Thymus (tissue), 14 donors: Measurements from ENCODE around the gene FAM120B. TPM values are rescaled to one million over a fixed set of nuclear protein-coding genes. Genes with fewer than 3 reads are reported as not detected.

Experiments used
- DNase-seq, 9 donors: peaks; one replicate each; pipeline ENCODE4 v3.0.0-alpha.2; 2013; ENCODE audit warnings: low spot score in 9 of 9, low read depth in 6 of 9, missing footprints in 1 of 9
- H3K27ac ChIP-seq, 2 donors: one replicate each; pipeline ENCODE4 v1.5.1; 2013; ENCODE audit warnings: control low read depth in 1 of 2, low read depth in 1 of 2, low read length in 1 of 2, mild to moderate bottlenecking in 1 of 2, moderate library complexity in 1 of 2
- H3K27me3 ChIP-seq, 2 donors: one replicate each; pipeline ENCODE4 v1.5.1; 2013; ENCODE audit warnings: low read length in 1 of 2; ENCODE audit not compliant: control insufficient read depth in 2 of 2, insufficient read depth in 1 of 2
- H3K36me3 ChIP-seq, 2 donors: one replicate each; pipeline ENCODE4 v1.5.1; 2013; ENCODE audit warnings: low read length in 1 of 2, mild to moderate bottlenecking in 1 of 2, moderate library complexity in 1 of 2; ENCODE audit not compliant: control insufficient read depth in 2 of 2, insufficient read depth in 2 of 2
- H3K4me1 ChIP-seq, 2 donors: one replicate each; pipeline ENCODE4 v1.5.1; 2013; ENCODE audit warnings: low read length in 2 of 2; ENCODE audit not compliant: control insufficient read depth in 2 of 2, insufficient read depth in 2 of 2
- H3K4me3 ChIP-seq, 2 donors: one replicate each; pipeline ENCODE4 v1.5.1; 2013; ENCODE audit warnings: low read length in 2 of 2, control low read depth in 1 of 2, mild to moderate bottlenecking in 1 of 2
- H3K9me3 ChIP-seq, 2 donors: one replicate each; pipeline ENCODE4 v1.5.1; 2013; ENCODE audit warnings: low read length in 1 of 2, mild to moderate bottlenecking in 1 of 2; ENCODE audit not compliant: control insufficient read depth in 2 of 2, insufficient read depth in 1 of 2
- WGBS: extraction: QIAGEN DNeasy Blood & Tissue Kit; methylation state at CpG from one replicate; pipeline ENCODE4 v1.1.7; 2013; 5-methylcytosine and 5-hydroxymethylcytosine counted together
- long read RNA-seq, 10 donors: transcript quantifications; one replicate each; lab custom pipeline, GENCODE V29; 2026
- polyA plus RNA-seq: library from polyadenylated mRNA; stranded (reverse); fragments of 200-250 nt; gene quantifications from one replicate; pipeline ENCODE4 v1.2.3, GENCODE V29; 2013
- total RNA-seq: library from RNA; stranded (reverse); fragments of 120-200 nt; gene quantifications from one replicate; pipeline ENCODE4 v1.2.4, GENCODE V29; 2013
- donor health status: healthy.

Gene FAM120B, protein sequence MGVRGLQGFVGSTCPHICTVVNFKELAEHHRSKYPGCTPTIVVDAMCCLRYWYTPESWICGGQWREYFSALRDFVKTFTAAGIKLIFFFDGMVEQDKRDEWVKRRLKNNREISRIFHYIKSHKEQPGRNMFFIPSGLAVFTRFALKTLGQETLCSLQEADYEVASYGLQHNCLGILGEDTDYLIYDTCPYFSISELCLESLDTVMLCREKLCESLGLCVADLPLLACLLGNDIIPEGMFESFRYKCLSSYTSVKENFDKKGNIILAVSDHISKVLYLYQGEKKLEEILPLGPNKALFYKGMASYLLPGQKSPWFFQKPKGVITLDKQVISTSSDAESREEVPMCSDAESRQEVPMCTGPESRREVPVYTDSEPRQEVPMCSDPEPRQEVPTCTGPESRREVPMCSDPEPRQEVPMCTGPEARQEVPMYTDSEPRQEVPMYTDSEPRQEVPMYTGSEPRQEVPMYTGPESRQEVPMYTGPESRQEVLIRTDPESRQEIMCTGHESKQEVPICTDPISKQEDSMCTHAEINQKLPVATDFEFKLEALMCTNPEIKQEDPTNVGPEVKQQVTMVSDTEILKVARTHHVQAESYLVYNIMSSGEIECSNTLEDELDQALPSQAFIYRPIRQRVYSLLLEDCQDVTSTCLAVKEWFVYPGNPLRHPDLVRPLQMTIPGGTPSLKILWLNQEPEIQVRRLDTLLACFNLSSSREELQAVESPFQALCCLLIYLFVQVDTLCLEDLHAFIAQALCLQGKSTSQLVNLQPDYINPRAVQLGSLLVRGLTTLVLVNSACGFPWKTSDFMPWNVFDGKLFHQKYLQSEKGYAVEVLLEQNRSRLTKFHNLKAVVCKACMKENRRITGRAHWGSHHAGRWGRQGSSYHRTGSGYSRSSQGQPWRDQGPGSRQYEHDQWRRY
- total RNA-seq (12.1 TPM), polyA plus RNA-seq (13.6 TPM)
- long read RNA-seq, donor 1, partial matches to known transcripts: 0 of 1 reads
- long read RNA-seq, donor 1, other reads (novel, unspliced or antisense): 0 of 1 reads
- long read RNA-seq, donor 2: 0 reads
- long read RNA-seq, donor 3, partial matches to known transcripts: 8 of 8 reads
- long read RNA-seq, donor 3, other reads (novel, unspliced or antisense): 0 of 8 reads
- long read RNA-seq, donor 4: 0 reads
- long read RNA-seq, donor 5, full-length matches to known transcripts: 7 of 26 reads
- long read RNA-seq, donor 5, partial matches to known transcripts: 19 of 26 reads
- long read RNA-seq, donor 5, other reads (novel, unspliced or antisense): 0 of 26 reads
- long read RNA-seq, donor 6, full-length matches to known transcripts: 3 of 9 reads
- long read RNA-seq, donor 6, partial matches to known transcripts: 6 of 9 reads
- long read RNA-seq, donor 6, other reads (novel, unspliced or antisense): 0 of 9 reads
- long read RNA-seq, donor 7, partial matches to known transcripts: 6 of 6 reads
- long read RNA-seq, donor 7, other reads (novel, unspliced or antisense): 0 of 6 reads
- long read RNA-seq, donor 8, partial matches to known transcripts: 8 of 8 reads
- long read RNA-seq, donor 8, other reads (novel, unspliced or antisense): 0 of 8 reads
- long read RNA-seq, donor 9, full-length matches to known transcripts: 2 of 2 reads
- long read RNA-seq, donor 9, partial matches to known transcripts: 0 of 2 reads
- long read RNA-seq, donor 9, other reads (novel, unspliced or antisense): 0 of 2 reads
- long read RNA-seq, donor 10, full-length matches to known transcripts: 1 of 8 reads
- long read RNA-seq, donor 10, partial matches to known transcripts: 7 of 8 reads
- long read RNA-seq, donor 10, other reads (novel, unspliced or antisense): 0 of 8 reads

GRCh38 chr6:170306324-170307079 is at the start of gene FAM120B:
Gene FAM120B, plus strand, starts transcription at chr6:170306758. Its CDS starts 10,633 bp downstream, at chr6:170317391.
- under 1% methylated on average over 97 of the region's 97 CpGs for WGBS
- H3K9me3 ChIP-seq: no peaks in the 10 kb centered on the region
- peak within 1 kb of the TSS; percentile 90 for H3K4me3 ChIP-seq
- peaks cover 13 to 21% of the 10 kb centered on the region in 2 donors for H3K4me1 ChIP-seq
- H3K27ac ChIP-seq: peak within 1 kb of the TSS; percentile 73 to 92
- H3K36me3 ChIP-seq: no peaks in the 10 kb centered on the region
- peak; percentile 84 to 97 (median 91) for DNase-seq
- peaks cover 0 to 17% of the 10 kb centered on the region in 2 donors for H3K27me3 ChIP-seq

DNA sequence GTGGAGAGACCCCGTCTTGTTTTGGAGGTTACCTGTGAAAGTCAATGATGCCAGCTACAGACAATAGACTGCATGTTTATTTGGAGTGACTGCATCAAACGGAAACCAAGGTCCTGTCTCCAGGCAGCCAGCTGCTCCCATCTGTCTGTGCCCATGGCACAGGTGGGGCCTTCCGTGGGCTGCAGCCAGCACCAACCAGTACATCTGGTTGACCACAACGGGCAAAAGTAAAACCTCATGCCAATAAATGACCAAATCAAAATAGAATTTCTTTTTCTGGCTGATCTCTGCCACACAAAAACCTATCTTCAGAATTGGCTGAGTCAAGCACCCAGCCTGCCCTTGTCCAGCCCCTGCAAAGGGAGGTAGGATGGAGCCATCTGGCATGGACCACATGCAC is 49.2 kb upstream of the FAM120B start:
- Histone ChIP-seq H3K27me3 (peaks cover 0 to 15% of the 10 kb centered on the region in 2 donors), H3K4me3 (no peak overlapping the region), H3K4me1 (no peaks in the 10 kb centered on the region), H3K27ac (no peak overlapping the region), H3K36me3 (no peaks in the 10 kb centered on the region), H3K9me3 (no peaks in the 10 kb centered on the region)
- WGBS: 85% methylated on average over 4 of the region's 4 CpGs
- no peak for DNase-seq

DNA sequence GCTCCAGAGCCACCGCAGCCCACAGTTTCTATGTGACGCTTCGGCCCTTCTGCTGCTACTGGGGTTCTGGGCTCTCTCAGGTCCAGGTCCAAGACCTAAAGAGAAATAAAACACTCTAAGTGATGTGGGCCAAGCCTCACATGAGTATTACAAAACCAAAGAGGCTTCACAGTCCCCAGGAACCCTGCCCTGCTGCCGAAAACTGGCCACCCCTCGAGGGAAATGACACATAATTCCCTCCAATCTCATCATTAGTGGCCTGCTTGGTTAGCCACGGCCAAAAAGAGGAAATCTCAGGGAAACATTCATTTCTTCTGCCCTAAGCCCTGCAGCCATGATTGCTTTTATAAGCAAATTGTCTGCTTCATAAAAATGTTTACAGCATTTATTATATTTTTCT is 48.2 kb upstream of the FAM120B start:
- no peak for DNase-seq
- H3K27ac ChIP-seq: no peak overlapping the region
- WGBS: 88% methylated on average over 6 of the region's 6 CpGs

DNA sequence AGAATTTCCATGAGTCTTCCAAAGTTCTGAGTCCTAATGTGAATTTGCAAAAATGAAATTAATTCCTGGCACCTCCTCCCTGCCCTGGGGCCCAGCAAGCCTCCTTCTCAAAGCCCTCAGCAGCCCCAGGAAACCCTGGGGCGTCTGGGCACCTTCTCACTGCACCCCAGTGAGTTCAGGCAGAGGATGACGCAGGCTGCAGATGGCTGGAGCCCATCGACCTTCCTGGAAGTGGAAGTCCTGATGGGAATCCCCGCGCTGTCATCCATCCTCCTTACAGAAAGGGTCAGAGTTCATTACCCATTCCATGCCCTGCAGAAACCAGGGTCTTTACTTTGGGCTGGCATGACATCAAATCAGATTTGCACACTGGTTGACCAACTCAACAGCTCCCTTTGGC is 47.3 kb upstream of the FAM120B start:
- Histone ChIP-seq H3K27me3 (peaks cover 4 to 32% of the 10 kb centered on the region in 2 donors), H3K27ac (no peak overlapping the region), H3K36me3 (no peaks in the 10 kb centered on the region), H3K9me3 (no peaks in the 10 kb centered on the region), H3K4me1 (no peaks in the 10 kb centered on the region), H3K4me3 (no peak overlapping the region)
- DNase-seq: no peak
- WGBS: 91% methylated on average over 5 of the region's 5 CpGs

More for the DNA sequence above, 48.2 kb upstream of the FAM120B start:
- Histone ChIP-seq H3K4me1 (no peaks in the 10 kb centered on the region), H3K36me3 (no peaks in the 10 kb centered on the region), H3K4me3 (no peak overlapping the region), H3K9me3 (no peaks in the 10 kb centered on the region), H3K27me3 (peaks cover 1 to 25% of the 10 kb centered on the region in 2 donors)

- no peak overlapping the region for H3K27ac ChIP-seq
- 85% methylated on average over 7 of the region's 7 CpGs for WGBS
- H3K4me3 ChIP-seq: no peak overlapping the region
- H3K27me3 ChIP-seq: peaks cover 4 to 32% of the 10 kb centered on the region in 2 donors
- H3K36me3 ChIP-seq: no peaks in the 10 kb centered on the region
- peaks cover 0 to 2% of the 10 kb centered on the region in 2 donors for H3K4me1 ChIP-seq
- no peak for DNase-seq
- H3K9me3 ChIP-seq: no peaks in the 10 kb centered on the region
These were observed 45.9 kb upstream of the FAM120B start for GRCh38 chr6:170260686-170261085.

- Histone ChIP-seq H3K27me3 (peaks cover 4 to 33% of the 10 kb centered on the region in 2 donors), H3K9me3 (no peaks in the 10 kb centered on the region), H3K4me3 (no peak overlapping the region), H3K27ac (no peak overlapping the region), H3K4me1 (peaks cover 0 to 2% of the 10 kb centered on the region in 2 donors), H3K36me3 (no peaks in the 10 kb centered on the region)
- DNase-seq: no peak
- 90% methylated on average over 32 of the region's 32 CpGs for WGBS
These were observed 44.7 kb upstream of the FAM120B start for GRCh38 chr6:170261643-170262488.

GRCh38 chr6:170262489-170263088 is 44.0 kb upstream of the FAM120B start:
- Histone ChIP-seq H3K4me1 (peaks cover 0 to 2% of the 10 kb centered on the region in 2 donors), H3K36me3 (no peaks in the 10 kb centered on the region), H3K27ac (no peak overlapping the region), H3K27me3 (peaks cover 4 to 33% of the 10 kb centered on the region in 2 donors), H3K9me3 (no peaks in the 10 kb centered on the region), H3K4me3 (no peak overlapping the region)
- DNase-seq: no peak
- 66% methylated on average over 22 of the region's 22 CpGs for WGBS
